Suppressor macrophage treated with lipopolysaccharide for 4 hours (primary cell): Measurements from ENCODE around the gene GRIN1.
"Not testable (repeated sequence)": the region's sequence is repeated elsewhere in the genome, so short reads cannot be mapped to it uniquely, and the experiment has no call there.

Experiments
- DNase-seq: peaks from one replicate; pipeline ENCODE4 v3.0.0-alpha.2; 2020

Gene GRIN1

GRCh38 chr9:137111788-137112563 lies 27.0 kb upstream of the GRIN1 start:
- DNase-seq = no peak

GRCh38 chr9:137112564-137113384 lies 26.2 kb upstream of the GRIN1 start:
- no peak for DNase-seq

GRCh38 chr9:137113385-137114159 lies 25.4 kb upstream of the GRIN1 start:
- DNase-seq = peak; percentile 35

GRCh38 chr9:137114220-137114612 lies 24.7 kb upstream of the GRIN1 start:
- DNase-seq = no peak

GRCh38 chr9:137114613-137115393 lies 24.2 kb upstream of the GRIN1 start, which contains the start of gene DPP7:
Gene DPP7, minus strand, starts transcription at chr9:137114733. Its CDS starts 20 bp downstream, at chr9:137114713.
- peak; percentile 86 for DNase-seq

- DNase-seq = no peak
These were observed 23.4 kb upstream of the GRIN1 start for GRCh38 chr9:137115394-137116026.

GRCh38 chr9:137116027-137116507 lies 22.9 kb upstream of the GRIN1 start:
- DNase-seq = no peak

GRCh38 chr9:137116728-137117127 lies 22.2 kb upstream of the GRIN1 start:
- DNase-seq = no peak

GRCh38 chr9:137117269-137117731 lies 21.7 kb upstream of the GRIN1 start:
- no peak for DNase-seq

GRCh38 chr9:137118092-137118603 lies 20.8 kb upstream of the GRIN1 start:
- not testable (repeated sequence) for DNase-seq

- DNase-seq = not testable (repeated sequence)
These were observed 16.8 kb upstream of the GRIN1 start for GRCh38 chr9:137121927-137122795.

- not testable (repeated sequence) for DNase-seq
These were observed 16.0 kb upstream of the GRIN1 start for GRCh38 chr9:137122796-137123467.

GRCh38 chr9:137123468-137123837 lies 15.5 kb upstream of the GRIN1 start:
- DNase-seq = no peak

GRCh38 chr9:137123952-137124462 lies 14.9 kb upstream of the GRIN1 start:
- DNase-seq = not testable (repeated sequence)

GRCh38 chr9:137126786-137127185 lies 12.2 kb upstream of the GRIN1 start:
- peak; percentile 39 for DNase-seq

- peak; percentile 76 for DNase-seq
These were observed 11.4 kb upstream of the GRIN1 start for GRCh38 chr9:137127301-137128157.

- DNase-seq = no peak
These were observed 10.6 kb upstream of the GRIN1 start for GRCh38 chr9:137128158-137128861.
